Measurements from ENCODE around the gene C1QL2. TPM values are rescaled to one million over a fixed set of nuclear protein-coding genes. Genes with fewer than 3 reads are reported as not detected.

The C1QL2 gene
- total RNA-seq, 3 donors from 2014 or later (not counting 1 experiment from before 2014, with no cell fraction given), result not detected

GRCh38 chr2:119119999-119120756 is 38.4 kb downstream of the C1QL2 start:
- H3K27me3 ChIP-seq (ENCODE audit: control insufficient read depth, insufficient read depth, low read length), result no peaks in the 10 kb centered on the region
- no peaks in the 10 kb centered on the region for H3K36me3 Mint-ChIP-seq
- intact Hi-C loops (cut with micrococcal nuclease), result no loop called here
- no peaks in the 10 kb centered on the region for H3K36me3 ChIP-seq (ENCODE audit: control insufficient read depth, insufficient read depth, low read length)
- DNase-seq (no peak), ATAC-seq (no peak)
- peaks cover 0 to 12% of the 10 kb centered on the region in 2 donors for H3K27me3 Mint-ChIP-seq (ENCODE audit: low read depth in 2 of 2)
- H3K4me3 Mint-ChIP-seq, result no peak overlapping the region
- no peak overlapping the region for H3K27ac ChIP-seq (ENCODE audit: low read length)
- no peak overlapping the region for H3K27ac Mint-ChIP-seq
- no peak overlapping the region for H3K4me3 ChIP-seq (ENCODE audit: low read length)
- 54% methylated on average over 15 of the region's 15 CpGs for WGBS (ENCODE audit: insufficient coverage)
- TF ChIP-seq, protein P1, sequence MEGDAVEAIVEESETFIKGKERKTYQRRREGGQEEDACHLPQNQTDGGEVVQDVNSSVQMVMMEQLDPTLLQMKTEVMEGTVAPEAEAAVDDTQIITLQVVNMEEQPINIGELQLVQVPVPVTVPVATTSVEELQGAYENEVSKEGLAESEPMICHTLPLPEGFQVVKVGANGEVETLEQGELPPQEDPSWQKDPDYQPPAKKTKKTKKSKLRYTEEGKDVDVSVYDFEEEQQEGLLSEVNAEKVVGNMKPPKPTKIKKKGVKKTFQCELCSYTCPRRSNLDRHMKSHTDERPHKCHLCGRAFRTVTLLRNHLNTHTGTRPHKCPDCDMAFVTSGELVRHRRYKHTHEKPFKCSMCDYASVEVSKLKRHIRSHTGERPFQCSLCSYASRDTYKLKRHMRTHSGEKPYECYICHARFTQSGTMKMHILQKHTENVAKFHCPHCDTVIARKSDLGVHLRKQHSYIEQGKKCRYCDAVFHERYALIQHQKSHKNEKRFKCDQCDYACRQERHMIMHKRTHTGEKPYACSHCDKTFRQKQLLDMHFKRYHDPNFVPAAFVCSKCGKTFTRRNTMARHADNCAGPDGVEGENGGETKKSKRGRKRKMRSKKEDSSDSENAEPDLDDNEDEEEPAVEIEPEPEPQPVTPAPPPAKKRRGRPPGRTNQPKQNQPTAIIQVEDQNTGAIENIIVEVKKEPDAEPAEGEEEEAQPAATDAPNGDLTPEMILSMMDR (IDR thresholded peaks at IDR 0.05), result no peak
- H3K9me3 ChIP-seq (ENCODE audit: control insufficient read depth, insufficient read depth, low read length), result no peaks in the 10 kb centered on the region
- no peaks in the 10 kb centered on the region for H3K4me1 ChIP-seq (ENCODE audit: control insufficient read depth, insufficient read depth, low read length)
- H3K4me1 Mint-ChIP-seq, result no peaks in the 10 kb centered on the region
- no peaks in the 10 kb centered on the region for H3K9me3 Mint-ChIP-seq

DNA sequence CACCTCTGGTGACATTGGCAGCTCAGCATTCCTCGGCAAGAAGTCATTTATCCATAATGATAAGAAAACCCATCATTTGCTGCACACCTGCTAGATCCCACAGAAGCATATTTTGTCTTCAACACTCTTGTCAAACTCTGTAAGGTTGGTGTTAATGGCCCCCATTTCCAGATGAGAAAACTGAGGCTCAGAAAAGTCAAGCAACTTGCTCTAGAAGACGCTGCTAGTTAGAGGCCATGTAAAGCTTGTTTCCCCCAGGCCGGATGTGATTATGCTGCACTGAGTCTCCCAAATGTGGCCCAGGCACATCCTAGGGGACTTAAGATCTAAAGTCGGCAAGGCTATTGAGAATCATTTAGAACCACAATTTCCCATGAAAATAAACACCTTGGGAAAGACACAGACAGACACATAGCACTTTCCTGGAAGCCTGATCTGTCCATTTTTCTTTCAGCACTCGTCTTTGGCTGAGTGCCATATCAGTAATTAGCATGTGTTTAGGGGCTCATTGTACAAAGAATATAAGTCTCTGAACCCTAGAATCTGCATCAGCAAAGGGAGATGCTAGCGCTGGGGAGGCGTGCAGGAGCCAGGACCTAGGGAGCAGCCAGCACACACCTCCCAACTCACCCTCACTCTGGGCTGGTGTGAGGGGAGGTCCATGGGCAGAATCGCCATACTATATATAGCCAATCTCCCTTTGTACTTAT is 39.3 kb downstream of the C1QL2 start:
- Histone ChIP-seq H3K4me1 (ENCODE audit: control insufficient read depth, insufficient read depth, low read length) (no peaks in the 10 kb centered on the region), H3K9me3 (ENCODE audit: control insufficient read depth, insufficient read depth, low read length) (no peaks in the 10 kb centered on the region), H3K36me3 (ENCODE audit: control insufficient read depth, insufficient read depth, low read length) (no peaks in the 10 kb centered on the region), H3K27me3 (ENCODE audit: control insufficient read depth, insufficient read depth, low read length) (no peaks in the 10 kb centered on the region), H3K27ac (ENCODE audit: low read length) (no peak overlapping the region), H3K4me3 (ENCODE audit: low read length) (no peak overlapping the region)
- DNase-seq (no peak), ATAC-seq (no peak)
- no peak overlapping the region for H3K4me3 Mint-ChIP-seq
- H3K27me3 Mint-ChIP-seq (ENCODE audit: low read depth in 2 of 2), result peaks cover 3 to 10% of the 10 kb centered on the region in 2 donors
- no peak overlapping the region for H3K27ac Mint-ChIP-seq
- no peaks in the 10 kb centered on the region for H3K9me3 Mint-ChIP-seq
- 71% methylated on average over 5 of the region's 8 CpGs for WGBS (ENCODE audit: insufficient coverage)
- intact Hi-C loops (cut with micrococcal nuclease), result no loop called here
- H3K36me3 Mint-ChIP-seq, result no peaks in the 10 kb centered on the region
- H3K4me1 Mint-ChIP-seq, result no peaks in the 10 kb centered on the region
- TF ChIP-seq, protein P1 (IDR thresholded peaks at IDR 0.05), result no peak

- H3K4me3 Mint-ChIP-seq, result no peak overlapping the region
- no peak overlapping the region for H3K4me3 ChIP-seq (ENCODE audit: low read length)
- WGBS (ENCODE audit: insufficient coverage), result 82% methylated on average over 8 of the region's 9 CpGs
- no peak for DNase-seq
- H3K27me3 ChIP-seq (ENCODE audit: control insufficient read depth, insufficient read depth, low read length), result no peaks in the 10 kb centered on the region
- no peaks in the 10 kb centered on the region for H3K36me3 ChIP-seq (ENCODE audit: control insufficient read depth, insufficient read depth, low read length)
- no peak overlapping the region for H3K27ac Mint-ChIP-seq
- H3K4me1 Mint-ChIP-seq, result no peaks in the 10 kb centered on the region
- intact Hi-C loops (cut with micrococcal nuclease), result no loop called here
- H3K27me3 Mint-ChIP-seq (ENCODE audit: low read depth in 2 of 2), result peaks cover 9 to 14% of the 10 kb centered on the region in 2 donors
- ATAC-seq, result no peak
- TF ChIP-seq, protein P1 (IDR thresholded peaks at IDR 0.05), result no peak
- H3K9me3 Mint-ChIP-seq, result no peaks in the 10 kb centered on the region
- H3K36me3 Mint-ChIP-seq, result no peaks in the 10 kb centered on the region
- H3K27ac ChIP-seq (ENCODE audit: low read length), result no peak overlapping the region
- H3K9me3 ChIP-seq (ENCODE audit: control insufficient read depth, insufficient read depth, low read length), result no peaks in the 10 kb centered on the region
- no peaks in the 10 kb centered on the region for H3K4me1 ChIP-seq (ENCODE audit: control insufficient read depth, insufficient read depth, low read length)
These were observed 40.4 kb downstream of the C1QL2 start for GRCh38 chr2:119117891-119118882.

Measured in natural killer cell (primary cell).